ENCODE results near the gene TAMM41.

- TF ChIP-seq CTCF (IDR thresholded peaks at IDR 0.05; ENCODE audit: poor library complexity): no peak
- TF ChIP-seq EZH2 (IDR thresholded peaks at IDR 0.05; ENCODE audit: borderline replicate concordance): no peak
Observed at GRCh38 chr3:11780341-11780740, 66.3 kb downstream of the TAMM41 start.
